Measurements from ENCODE around the gene DNHD1.

DNA sequence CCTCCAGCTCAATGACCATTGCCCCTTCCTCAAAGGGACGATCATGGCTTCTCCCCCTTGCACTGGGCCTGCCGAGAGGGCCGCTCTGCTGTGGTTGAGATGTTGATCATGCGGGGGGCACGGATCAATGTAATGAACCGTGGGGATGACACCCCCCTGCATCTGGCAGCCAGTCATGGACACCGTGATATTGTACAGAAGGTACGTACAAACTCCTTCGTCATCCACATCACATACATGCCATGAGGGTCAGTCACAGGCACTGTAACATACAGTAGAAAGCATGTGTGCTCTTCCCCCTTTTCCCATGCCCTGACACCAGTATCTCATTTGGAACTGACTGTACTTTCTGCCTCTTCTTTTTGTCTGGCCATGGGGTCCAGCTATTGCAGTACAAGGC, 110.9 kb downstream of the DNHD1 start:
- TF ChIP-seq SIN3A (IDR thresholded peaks at IDR 0.05; ENCODE audit: borderline replicate concordance, insufficient read depth, low read length) = no peak
- TF ChIP-seq, protein P1, sequence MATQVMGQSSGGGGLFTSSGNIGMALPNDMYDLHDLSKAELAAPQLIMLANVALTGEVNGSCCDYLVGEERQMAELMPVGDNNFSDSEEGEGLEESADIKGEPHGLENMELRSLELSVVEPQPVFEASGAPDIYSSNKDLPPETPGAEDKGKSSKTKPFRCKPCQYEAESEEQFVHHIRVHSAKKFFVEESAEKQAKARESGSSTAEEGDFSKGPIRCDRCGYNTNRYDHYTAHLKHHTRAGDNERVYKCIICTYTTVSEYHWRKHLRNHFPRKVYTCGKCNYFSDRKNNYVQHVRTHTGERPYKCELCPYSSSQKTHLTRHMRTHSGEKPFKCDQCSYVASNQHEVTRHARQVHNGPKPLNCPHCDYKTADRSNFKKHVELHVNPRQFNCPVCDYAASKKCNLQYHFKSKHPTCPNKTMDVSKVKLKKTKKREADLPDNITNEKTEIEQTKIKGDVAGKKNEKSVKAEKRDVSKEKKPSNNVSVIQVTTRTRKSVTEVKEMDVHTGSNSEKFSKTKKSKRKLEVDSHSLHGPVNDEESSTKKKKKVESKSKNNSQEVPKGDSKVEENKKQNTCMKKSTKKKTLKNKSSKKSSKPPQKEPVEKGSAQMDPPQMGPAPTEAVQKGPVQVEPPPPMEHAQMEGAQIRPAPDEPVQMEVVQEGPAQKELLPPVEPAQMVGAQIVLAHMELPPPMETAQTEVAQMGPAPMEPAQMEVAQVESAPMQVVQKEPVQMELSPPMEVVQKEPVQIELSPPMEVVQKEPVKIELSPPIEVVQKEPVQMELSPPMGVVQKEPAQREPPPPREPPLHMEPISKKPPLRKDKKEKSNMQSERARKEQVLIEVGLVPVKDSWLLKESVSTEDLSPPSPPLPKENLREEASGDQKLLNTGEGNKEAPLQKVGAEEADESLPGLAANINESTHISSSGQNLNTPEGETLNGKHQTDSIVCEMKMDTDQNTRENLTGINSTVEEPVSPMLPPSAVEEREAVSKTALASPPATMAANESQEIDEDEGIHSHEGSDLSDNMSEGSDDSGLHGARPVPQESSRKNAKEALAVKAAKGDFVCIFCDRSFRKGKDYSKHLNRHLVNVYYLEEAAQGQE (IDR thresholded peaks at IDR 0.05; ENCODE audit: insufficient read depth in 1 of 2, low read depth in 2 of 2, low read length in 2 of 2) = no peak
